NCI-H146 (cell line): ENCODE results near the gene TEX36.
"Not testable (repeated sequence)": the region's sequence is repeated elsewhere in the genome, so short reads cannot be mapped to it uniquely, and the experiment has no call there.

Source experiments
- DNase-seq: peaks from one replicate; lab custom pipeline; 2025; lab: John Stamatoyannopoulos, UW

The TEX36 gene

GRCh38 chr10:125692196-125692595 lies 9.2 kb upstream of the TEX36 start:
- no peak for DNase-seq

GRCh38 chr10:125691160-125691981 lies 8.4 kb upstream of the TEX36 start:
- peak; percentile 65 for DNase-seq

- DNase-seq, result no peak
These were observed 7.1 kb upstream of the TEX36 start for GRCh38 chr10:125689955-125690569.

GRCh38 chr10:125687507-125688185 lies 4.7 kb upstream of the TEX36 start:
- DNase-seq, result no peak

GRCh38 chr10:125684581-125684980 lies 1.6 kb upstream of the TEX36 start:
- no peak for DNase-seq

GRCh38 chr10:125683821-125684220 lies 858 bp upstream of the TEX36 start:
- DNase-seq, result no peak

GRCh38 chr10:125679436-125679835 lies 3.5 kb downstream of the TEX36 start:
- DNase-seq, result no peak

- DNase-seq, result no peak
These were observed 10.1 kb downstream of the TEX36 start for GRCh38 chr10:125672884-125673283.

- DNase-seq, result no peak
These were observed 20.4 kb downstream of the TEX36 start for GRCh38 chr10:125662584-125662983.

- DNase-seq, result no peak
These were observed 20.9 kb downstream of the TEX36 start for GRCh38 chr10:125661941-125662515.

- no peak for DNase-seq
These were observed 21.5 kb downstream of the TEX36 start for GRCh38 chr10:125661431-125661940.

- no peak for DNase-seq
These were observed 23.9 kb downstream of the TEX36 start for GRCh38 chr10:125659071-125659470.

- DNase-seq, result no peak
These were observed 26.4 kb downstream of the TEX36 start for GRCh38 chr10:125656523-125656922.

- DNase-seq, result not testable (repeated sequence)
These were observed 29.9 kb downstream of the TEX36 start for GRCh38 chr10:125653113-125653512.

- DNase-seq, result no peak
These were observed 36.7 kb downstream of the TEX36 start for GRCh38 chr10:125646311-125646710.

GRCh38 chr10:125641398-125641797 lies 41.6 kb downstream of the TEX36 start:
- no peak for DNase-seq

GRCh38 chr10:125640653-125641052 lies 42.3 kb downstream of the TEX36 start:
- no peak for DNase-seq

GRCh38 chr10:125639846-125640245 lies 43.1 kb downstream of the TEX36 start:
- no peak for DNase-seq

GRCh38 chr10:125638555-125638954 lies 44.4 kb downstream of the TEX36 start:
- DNase-seq, result no peak

GRCh38 chr10:125637496-125637895 lies 45.5 kb downstream of the TEX36 start:
- DNase-seq, result no peak

- no peak for DNase-seq
These were observed 48.4 kb downstream of the TEX36 start for GRCh38 chr10:125634606-125635005.

- DNase-seq, result peak; percentile 23
These were observed 49.4 kb downstream of the TEX36 start for GRCh38 chr10:125633517-125633999.
